ENCODE measurements around the gene FRMD4A.
"Not testable (repeated sequence)": the region's sequence is repeated elsewhere in the genome, so short reads cannot be mapped to it uniquely, and the experiment has no call there.

Gene FRMD4A

DNA sequence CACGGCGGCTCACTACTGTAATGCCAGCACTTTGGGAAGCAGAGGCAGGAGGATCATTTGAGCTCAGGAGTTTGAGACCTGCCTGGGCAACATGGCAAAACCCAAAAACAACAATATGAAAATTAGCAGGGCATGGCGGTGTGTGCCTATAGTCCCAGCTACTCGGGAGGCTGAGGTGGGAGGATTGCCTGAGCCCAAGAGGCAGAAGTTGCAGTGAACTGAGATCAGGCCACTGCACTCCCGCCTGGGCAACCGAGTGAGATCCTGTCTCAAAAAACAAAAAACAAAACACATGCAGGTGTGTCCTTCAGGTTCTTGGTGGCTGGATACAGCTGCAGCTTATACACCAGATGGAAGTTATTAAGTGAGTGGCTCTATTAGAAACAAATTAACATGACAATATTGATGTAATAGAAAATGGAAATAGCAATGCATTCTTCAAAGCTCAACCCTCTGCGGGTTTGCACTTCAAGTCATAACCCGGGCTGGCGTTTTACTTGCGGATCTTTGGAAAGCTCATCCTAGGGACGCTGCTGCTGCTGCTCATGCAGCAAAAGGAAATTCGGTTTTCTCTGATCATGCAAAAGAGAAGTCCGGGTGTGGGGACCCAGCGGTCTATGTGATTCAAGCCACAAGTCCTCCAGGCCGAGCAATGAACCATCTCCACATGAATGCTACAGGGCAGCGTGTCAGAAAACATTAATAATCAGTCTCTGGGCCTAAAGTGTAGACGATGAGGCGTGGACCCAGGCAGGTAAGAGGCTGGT is 462.0 kb downstream of the FRMD4A start:
- no peak for DNase-seq

DNA sequence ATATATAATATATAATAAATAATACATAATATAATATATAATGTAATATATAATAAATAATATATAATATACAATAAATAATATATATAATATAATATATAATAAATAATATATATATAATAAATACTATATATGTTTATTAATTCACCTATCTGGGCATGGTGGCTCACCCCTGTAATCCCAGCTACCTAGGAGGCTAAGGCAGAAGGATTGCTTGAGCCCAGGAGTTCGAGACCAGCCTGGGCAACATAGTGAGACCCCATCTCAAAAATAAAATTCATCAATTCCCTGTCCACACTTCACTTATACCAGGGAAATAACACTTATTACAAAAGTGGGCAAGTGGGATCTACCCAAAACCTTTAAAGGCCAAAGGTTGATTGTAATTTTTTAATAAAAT is 462.9 kb downstream of the FRMD4A start:
- DNase-seq: no peak

GRCh38 chr10:13865758-13866491 is 464.8 kb downstream of the FRMD4A start:
- DNase-seq: no peak

DNA sequence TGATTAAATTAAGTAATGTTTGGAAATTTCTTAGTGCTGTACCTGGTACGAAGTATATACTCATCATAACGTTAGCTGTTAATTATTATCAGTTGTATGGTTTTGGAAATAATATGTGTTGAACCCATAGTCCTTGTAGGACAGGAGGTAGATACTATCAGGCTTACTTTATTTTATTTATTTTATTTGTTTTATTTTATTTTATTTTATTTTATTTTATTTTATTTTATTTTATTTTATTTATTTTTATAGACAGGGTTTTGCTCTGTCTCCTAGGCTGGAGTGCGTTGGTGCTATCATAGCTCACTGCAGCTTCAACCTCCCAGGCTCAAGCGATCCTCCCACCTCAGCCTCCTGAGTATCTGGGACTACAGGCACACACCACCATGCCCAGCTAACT is 465.5 kb downstream of the FRMD4A start:
- not testable (repeated sequence) for DNase-seq

GRCh38 chr10:13862546-13863233 is 468.0 kb downstream of the FRMD4A start:
- DNase-seq: no peak

GRCh38 chr10:13860886-13861285 is 469.8 kb downstream of the FRMD4A start:
- no peak for DNase-seq

DNA sequence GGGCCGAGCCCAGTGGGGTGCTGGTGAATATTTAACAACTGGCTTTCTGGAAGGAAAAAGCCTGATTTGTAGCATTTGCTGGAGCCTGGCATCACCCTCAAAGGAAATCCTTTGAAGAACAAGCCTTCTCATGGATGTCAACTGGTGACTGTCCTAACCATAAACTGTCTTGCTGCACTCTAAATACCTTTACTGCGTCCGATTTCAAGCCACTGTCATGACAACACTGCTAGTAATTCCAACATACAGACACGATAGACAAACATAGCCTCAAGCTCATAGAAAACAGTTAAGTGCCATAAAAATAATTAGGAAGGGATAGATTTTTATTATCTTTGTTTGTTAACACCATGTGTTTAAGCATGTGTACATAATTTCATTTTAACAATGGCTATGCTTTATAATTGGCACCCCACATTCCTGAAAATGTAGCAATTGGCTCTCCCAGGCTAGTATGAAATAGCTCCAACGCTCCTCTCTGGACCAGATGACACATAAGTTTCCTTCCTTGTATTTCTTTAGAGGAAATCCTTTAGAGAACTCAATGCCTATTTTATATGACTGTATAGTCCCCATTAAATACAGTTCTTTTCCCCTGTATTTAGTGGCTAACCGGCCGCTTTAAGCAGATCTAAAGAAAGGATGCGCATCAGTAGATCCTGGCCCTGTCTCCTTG is 470.6 kb downstream of the FRMD4A start:
- DNase-seq: no peak

DNA sequence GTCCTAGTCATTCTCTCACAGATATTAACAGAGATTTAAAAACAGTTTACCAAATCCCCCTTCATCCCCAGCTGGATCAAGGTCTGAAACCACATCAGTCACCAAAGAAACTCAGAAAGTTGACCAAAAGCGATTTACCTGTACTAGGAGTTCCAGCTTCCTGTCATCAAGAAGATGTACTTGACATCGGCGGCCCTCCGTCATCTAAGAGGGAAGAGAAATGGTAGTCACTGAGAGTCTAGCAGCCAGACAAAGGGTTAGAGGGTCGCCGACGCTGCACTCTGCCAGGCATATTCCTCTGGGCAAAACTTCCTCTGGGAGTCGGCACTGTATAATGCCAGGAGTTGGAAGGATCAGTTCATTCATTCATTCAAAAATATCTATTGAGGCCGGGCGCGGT is 472.0 kb downstream of the FRMD4A start:
- no peak for DNase-seq

GRCh38 chr10:13857451-13857850 is 473.3 kb downstream of the FRMD4A start:
- DNase-seq: no peak

DNA sequence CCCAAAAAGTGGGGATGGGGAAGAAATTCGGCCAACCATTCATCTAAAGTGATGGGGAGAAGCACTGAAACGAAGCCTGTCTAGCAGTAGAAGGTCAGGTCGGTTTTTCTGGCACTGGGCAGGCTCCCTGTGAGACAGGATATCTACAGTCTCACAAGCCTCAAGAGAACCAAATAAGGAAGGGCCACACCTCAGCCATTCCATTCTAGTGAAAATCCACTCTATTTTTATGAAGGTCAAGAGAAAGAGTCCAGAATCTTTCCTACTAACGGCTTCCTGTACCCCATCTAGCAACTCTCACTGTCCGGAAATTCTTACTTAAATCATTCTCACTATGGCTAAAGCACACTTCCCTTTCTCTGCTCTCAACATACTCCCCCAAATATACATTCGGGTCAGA is 476.9 kb downstream of the FRMD4A start:
- no peak for DNase-seq

GRCh38 chr10:13852872-13853271 is 477.9 kb downstream of the FRMD4A start:
- DNase-seq: no peak

DNA sequence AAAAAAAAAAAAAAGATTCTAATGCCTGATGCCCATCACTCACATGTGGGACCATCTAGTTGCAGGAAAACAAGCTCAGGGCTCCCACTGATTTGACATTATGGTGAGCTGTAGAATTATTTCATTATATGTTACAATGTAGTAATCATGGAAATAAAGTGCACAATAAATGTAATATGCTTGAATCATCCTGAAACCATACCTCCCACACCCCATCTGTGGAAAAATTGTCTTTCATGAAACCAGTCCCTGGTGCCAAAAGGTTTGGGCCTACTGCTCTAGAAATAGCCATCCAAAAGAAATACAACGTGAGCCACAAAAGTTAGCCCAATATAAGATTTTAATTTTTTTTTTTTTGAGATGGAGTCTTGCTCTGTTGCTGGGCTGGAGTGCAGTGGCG is 478.8 kb downstream of the FRMD4A start:
- DNase-seq: no peak

DNA sequence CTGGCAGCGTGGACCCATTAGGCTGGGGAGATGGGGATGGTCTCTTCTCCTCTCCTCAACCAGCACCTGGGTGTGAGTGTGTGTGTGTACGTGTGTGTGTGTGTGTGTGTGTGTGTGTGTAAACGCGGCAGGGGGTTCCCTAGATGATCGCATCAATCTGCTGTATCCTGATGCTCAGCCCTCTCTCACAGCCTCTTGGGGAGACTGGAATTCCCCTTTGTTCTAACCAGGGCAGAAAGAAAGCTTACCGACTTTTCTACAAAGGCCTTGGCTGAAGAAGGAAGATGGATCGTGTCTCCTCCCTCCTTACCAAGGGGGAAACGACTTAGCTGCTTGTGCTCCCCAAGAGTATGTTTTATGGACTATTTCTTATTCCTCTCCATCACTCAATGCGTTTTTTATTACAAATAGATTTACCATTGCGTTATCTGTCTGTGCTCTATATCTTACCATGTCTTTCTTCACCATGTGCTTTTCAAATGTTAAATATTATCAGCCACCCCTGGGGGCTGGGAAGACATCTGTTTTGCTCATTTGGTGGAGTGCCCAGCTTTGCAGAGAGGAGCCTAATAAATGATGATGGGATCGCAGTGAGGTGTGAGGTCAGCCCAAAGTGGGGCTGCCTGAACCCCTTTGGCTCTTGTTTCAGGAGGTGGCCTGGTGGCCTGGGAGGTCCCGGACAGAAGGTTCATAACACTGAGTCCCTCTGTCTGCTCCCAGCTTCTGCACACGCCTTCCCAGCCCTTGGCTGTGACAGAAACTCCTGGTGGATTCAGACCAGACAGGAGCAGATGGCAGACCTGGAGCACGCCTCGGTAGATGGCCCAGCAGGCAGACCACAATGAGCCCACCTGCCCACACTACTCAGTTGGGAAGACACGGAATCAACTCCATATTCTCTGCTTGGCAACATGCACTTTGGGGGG is 481.9 kb downstream of the FRMD4A start:
- DNase-seq: no peak

DNA sequence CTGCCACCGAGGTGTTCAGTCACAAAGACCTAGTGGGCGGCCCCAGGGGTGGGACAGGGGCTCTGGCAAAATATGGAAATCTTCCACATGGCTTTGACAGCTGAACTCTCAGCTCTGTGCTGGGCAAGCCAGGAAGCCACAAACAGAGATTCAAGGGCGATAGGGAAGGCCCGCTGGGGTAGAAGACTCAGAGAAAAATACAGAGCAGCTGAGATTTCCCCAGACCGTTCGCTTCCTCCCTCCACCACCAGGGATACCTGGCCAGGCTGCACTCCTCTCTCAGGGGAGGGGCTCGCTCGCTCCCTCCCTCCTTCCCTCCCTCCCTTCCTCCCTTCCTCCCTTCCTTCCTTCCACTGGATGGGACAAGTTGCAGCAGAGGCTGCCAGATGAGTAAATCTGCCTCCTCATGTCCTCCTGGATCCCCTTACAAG is 483.5 kb downstream of the FRMD4A start:
- no peak for DNase-seq

- DNase-seq: no peak
Observed at GRCh38 chr10:13845897-13846296, 484.8 kb downstream of the FRMD4A start.

DNA sequence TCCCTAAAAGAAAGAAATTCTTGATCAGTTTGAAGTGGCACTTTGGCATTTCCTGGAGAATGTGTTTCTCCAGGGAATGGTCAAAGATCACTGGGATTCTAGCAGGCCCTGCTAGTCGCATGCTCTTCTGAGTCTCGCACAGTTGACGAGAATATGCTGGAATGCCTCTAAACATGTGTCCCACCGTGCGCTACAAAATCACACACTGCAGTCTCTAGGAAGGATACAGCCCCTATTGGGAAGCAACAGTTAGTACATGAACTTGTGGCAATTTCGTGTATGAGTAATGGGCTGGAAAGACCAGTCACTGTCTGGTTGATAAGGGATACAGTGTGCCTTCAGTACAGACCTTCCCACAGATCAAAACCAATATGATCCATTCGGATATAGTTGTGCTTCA is 486.1 kb downstream of the FRMD4A start:
- no peak for DNase-seq

GRCh38 chr10:13842117-13842516 is 488.6 kb downstream of the FRMD4A start:
- no peak for DNase-seq

DNA sequence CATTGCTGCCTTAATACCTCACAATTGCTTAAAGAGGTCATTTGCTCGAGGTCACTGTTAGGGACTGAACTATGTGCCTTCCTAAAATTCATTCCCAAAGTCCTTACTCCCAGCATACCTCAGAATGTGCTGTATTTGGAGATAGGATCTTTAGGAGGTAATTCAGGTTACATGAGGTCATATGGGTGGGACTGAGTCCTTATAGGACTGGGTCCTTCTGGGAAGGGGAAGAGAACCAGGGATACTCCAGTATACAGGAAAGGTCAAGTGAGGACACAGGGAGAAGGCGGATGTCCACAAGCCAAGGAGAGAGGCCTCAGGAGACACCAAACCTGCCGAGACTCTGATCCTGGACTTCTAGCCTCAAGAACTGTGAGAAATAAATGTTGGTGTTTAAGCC is 490.7 kb downstream of the FRMD4A start:
- no peak for DNase-seq

DNA sequence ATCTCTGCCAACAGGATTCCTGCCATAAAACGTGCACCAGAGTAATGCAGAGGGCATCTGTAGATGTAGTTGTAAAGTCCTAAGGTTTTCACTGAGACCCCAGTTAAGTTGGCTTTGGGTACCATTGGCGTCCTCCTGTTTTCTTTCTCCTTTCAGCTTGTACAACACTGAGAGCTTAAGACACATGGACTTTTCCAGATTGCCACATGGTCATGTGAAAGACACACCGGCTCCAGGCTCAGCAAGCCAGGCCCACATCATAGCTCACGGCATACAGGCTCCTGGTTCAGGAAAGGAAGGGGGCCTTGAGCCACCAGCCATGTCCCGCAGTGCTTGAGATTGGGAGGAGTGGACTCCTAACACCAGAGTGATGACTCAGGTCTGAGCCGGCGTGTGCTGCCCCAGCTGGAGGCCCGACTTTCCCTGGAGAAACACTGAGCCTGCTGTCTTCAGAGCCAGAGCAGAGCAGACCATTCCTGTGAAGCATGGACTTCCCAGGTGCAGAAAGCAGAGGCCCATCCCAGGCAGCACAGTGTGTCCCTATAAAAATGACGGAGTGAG is 491.2 kb downstream of the FRMD4A start:
- no peak for DNase-seq

DNA sequence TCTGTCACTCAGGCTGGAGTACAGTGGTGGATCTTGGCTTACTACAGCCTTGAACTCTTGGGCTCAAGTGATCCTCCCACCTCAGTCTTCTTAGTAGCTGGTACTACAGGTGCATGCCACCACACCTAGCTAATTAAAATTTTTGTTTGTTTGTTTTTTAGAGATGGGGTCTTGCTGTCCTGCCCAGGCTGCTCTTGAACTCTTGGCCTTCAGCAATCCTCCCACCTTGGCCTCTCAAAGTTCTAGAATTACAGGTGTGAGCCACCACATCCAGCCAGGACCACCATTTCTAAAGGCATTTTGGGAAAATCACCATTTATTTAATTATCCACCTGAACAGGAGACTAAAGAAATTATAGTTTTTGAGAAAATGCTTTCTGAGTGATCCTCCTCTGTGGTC is 491.7 kb downstream of the FRMD4A start:
- no peak for DNase-seq

DNA sequence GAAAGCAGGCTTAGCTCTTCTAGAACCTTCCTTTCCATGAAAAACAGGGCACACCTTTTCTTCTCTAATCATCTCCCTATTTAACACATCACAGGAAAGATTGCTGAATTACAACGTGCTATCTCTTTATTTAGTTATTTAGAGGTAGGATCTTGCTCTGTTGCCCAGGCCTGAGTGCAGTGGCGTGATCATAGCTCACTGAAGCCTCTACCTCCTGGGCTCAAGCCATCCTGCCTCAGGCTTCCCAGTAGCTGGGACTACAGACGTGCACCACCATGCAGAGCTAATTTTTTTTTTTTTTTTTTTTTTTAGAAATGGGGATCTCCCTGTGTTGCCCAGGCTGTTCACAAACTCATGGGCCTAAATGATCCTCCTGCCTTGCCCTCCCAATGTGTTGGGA is 492.8 kb downstream of the FRMD4A start:
- DNase-seq: no peak
